HG03354 (cell line): ENCODE measurements around the gene ADAM12.
"Not testable (repeated sequence)": the region's sequence is repeated elsewhere in the genome, so short reads cannot be mapped to it uniquely, and the experiment has no call there.

Experiments
- ATAC-seq: cut with Tn5 transposase; IDR thresholded peaks from one replicate; pipeline ENCODE4 v1.9.1; 2021; ENCODE audit warnings: mild to moderate bottlenecking; ENCODE audit not compliant: unreplicated experiment, poor library complexity, severe bottlenecking

Gene ADAM12

GRCh38 chr10:126405239-126405775 lies 17.0 kb upstream of the ADAM12 start:
- no peak for ATAC-seq

DNA sequence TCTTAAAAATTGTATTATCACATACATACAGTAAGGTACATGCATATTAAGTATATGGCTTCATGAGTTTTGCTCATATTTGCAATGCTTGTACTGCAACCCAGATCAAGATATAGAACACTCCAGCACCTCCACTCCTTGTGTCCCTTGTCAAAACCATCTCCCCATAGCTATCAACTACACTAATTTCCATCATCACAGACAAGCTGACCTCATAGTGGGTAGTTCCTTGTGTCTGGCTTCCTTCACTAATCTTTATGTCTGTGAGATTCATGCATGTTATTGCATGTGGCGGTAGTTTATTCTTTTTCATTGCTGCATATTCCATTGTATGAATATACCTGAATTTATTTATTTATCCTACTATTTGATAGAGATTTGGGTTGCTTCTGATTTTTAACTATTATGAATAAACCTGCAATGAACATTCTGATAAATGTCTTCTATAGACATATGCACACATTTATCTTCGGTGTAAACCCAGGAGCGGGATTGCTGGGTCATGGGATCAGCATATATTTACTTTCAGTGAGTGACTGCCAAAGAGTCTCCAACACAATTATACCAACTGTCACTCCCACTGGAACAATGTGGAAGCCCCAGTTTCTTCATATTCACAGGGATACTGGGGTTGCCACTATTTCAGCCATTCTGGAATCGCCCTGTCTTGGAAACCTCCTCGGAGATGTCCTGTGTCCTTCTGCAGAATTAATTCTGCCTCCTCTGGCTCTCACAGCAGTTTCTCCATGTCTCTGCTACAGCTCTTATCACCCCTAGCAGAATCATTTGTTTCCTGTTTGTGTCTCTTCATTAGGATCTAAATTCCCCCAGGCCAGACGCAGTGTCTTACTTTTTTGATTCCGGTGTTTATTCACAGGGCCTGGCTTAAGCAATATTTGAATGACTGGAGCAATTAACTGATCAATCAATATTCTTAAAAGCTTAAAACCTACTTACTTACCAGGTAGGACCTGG lies 14.7 kb upstream of the ADAM12 start:
- ATAC-seq, result no peak

GRCh38 chr10:126400641-126401040 lies 12.4 kb upstream of the ADAM12 start:
- no peak for ATAC-seq

- no peak for ATAC-seq
Observed at GRCh38 chr10:126398924-126399323, 10.6 kb upstream of the ADAM12 start.

GRCh38 chr10:126398383-126398743 lies 10.1 kb upstream of the ADAM12 start:
- ATAC-seq, result no peak

DNA sequence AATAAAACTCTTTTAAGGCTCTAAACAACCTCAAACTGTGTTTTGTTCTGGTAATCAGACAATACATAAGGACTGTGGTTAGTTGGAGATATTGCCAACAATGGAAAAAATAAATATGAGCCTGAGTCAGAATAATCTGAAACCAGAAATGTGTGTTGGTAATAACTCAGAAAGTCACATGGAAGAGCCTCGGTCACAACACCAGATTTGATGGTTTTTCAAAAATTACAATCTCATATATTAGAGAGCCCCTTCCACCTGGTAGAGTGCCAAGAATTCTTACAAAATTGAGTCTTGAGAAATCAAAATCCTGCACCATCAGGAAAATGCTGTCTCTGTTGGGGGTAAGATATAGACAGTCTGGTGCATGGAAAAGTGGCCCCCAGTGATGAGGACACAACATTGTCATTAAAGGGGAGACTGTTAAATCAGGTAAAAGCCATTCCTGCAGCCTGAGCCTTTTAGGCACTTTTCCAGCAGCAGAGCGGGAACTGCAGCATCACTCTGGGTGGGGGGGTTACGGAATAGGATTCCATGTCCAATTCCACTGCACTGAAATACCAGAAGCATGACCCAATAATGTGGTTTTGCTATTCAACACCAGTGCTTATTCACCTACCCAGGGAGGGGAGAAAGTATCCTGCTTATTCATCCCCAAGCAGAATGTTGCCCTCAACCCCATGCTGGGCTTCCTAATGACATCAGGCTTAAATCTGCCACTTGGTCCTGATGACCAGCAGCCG lies 9.5 kb upstream of the ADAM12 start:
- ATAC-seq, result no peak

- no peak for ATAC-seq
Observed at GRCh38 chr10:126397156-126397555, 8.9 kb upstream of the ADAM12 start.

DNA sequence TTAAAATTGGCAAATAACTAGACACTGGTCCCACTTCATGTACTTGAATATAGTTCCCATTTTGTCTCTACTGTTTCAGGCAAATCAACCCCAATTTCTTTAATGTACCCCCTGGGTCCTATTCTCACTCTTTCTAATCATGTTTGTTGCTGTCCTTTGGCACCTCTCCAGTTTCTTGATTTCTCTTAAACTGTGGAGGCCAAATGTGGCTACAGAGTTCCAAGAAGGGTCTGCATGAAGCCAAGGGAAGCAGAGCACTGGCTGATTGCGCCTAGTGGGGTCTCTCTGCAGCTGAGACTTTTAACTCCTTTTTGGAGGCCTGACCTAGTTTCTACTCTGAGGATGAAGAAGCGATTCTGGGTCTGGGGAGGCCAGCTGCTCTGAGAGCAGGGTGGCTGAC lies 6.7 kb upstream of the ADAM12 start:
- ATAC-seq, result no peak

DNA sequence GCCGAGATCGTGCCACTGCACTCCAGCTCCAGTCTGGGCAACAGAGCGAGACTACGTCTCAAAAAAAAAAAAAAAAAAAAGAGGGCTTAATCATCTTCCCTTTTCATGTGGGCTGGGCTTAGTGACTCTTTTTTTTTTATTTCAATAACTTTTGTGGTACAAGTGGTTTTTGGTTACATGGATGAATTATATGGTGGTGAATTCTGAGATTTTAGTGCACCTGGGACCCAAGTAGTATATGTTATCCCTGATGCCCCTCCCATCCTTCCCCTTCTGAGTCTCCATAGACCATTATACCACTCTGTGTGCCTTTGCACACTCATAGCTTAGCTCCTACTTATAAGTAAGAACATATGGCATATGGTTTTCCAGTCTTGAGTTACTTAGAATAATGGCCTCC lies 4.8 kb upstream of the ADAM12 start:
- ATAC-seq, result no peak

DNA sequence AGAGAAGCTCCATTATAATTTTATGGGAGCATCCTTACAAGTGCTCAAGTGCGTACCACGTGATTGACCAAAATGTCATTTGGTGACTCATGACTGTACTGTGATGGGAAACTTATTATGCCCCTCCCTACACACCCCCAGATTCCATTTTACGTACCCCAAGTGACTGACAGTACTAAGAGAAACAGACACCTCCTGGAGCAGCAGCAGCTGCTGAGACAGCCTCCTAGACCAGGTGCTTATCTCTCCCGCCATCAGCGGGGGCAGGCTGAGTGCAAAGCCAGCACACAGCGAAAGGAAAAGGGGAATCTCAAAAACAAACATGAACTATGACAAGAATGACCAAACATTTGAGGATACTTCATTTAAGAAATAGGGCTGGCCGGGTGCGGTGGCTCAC lies 4.2 kb upstream of the ADAM12 start:
- no peak for ATAC-seq

GRCh38 chr10:126392068-126392467 lies 3.8 kb upstream of the ADAM12 start:
- ATAC-seq, result no peak

GRCh38 chr10:126391192-126391885 lies 3.1 kb upstream of the ADAM12 start:
- no peak for ATAC-seq

DNA sequence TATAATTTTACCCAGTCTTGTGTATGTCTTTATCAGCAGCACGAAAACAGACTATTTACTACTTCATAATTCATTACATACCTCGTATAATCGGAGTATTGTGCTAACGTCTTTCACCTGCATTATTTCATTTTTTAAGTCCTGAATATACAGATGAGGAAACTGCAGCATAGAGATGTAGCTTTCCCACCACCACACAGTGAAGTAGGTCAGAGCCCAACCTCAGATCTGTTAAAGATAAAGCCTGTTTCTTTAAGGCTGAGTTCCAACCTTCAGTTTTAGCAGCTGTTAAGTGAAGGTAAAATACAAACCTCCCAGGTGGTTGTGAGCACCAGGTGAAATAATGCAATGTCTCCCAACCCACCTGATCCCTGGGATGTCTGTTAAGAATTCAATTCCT lies 2.0 kb upstream of the ADAM12 start:
- ATAC-seq, result no peak

DNA sequence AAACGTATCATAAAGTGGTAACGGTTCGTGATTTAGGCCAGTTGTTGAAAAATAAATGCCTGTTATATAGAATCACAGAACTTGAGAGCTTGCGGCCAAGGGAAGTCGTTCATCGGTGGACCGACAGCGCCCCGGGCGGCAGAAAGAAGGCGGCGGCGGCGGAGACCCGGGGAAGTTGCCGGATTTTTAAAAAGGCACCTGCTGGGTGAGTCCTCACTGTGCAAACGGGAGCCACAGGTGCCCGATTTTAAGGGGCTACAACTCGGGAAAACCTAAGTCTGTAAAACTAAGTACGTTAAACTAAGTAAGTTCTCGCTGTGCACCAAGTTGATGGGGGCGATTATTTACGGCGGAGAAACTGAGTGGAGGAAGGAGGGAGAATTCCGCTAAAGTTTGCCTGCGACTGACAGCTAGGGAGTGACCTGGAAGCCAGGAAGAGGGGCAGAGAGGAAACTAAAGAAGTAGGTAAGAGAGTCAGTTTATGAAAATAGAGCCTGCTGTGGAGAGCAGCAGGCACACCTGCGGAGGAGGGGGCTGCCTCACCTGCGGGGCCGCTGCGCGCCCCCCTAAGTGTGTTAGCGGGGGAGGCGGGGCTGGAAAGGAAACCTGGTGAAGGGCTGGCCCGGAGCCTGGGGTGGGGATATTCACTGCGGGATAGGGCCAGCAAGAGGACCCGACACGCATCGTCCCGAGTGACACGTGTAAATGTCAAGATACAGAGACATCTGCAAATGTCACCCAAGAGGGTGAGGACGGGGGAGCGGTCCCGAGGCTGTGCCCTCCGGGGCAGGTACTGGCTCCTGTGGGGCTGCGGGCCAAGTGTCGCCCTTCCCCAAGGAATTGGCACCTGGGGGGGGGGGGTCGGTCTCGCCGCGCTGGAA lies 996 bp downstream of the ADAM12 start:
- ATAC-seq, result peak; percentile 49

- no peak for ATAC-seq
Observed at GRCh38 chr10:126384269-126384873, 3.9 kb downstream of the ADAM12 start.

- ATAC-seq, result no peak
Observed at GRCh38 chr10:126380352-126381076, 7.8 kb downstream of the ADAM12 start.

GRCh38 chr10:126379166-126379565 lies 9.1 kb downstream of the ADAM12 start:
- not testable (repeated sequence) for ATAC-seq

DNA sequence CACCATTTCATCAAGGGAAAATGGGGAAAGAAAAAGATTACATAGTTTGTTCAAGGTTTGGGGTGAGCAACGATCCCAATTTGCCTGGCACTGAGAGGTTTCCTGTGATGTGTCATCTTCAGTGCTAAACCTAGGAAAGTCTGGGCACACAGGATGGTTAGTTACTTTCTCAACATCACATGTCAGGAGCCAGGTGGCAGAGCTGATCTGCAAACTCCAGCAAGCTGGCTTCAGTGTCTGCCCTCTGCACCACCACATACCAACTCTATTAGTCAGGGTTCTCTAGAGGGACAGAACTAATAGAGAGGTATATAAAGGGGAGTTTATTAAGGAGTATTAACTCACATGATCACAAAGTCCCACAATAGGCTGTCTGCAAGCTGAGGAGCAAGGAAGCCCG lies 11.3 kb downstream of the ADAM12 start:
- no peak for ATAC-seq
